Trophoblast cell (in vitro differentiated cells and primary cell): Measurements from ENCODE around the gene TWIST1.

ENCODE experiments used
- DNase-seq, 2 donors: peaks; one replicate each; pipeline ENCODE4 v3.0.0-alpha.2; 2016
- H2AFZ ChIP-seq: 2 replicates; pipeline ENCODE4 v1.6.1; 2013; ENCODE audit warnings: low read length, moderate library complexity, mild to moderate bottlenecking; ENCODE audit not compliant: insufficient read depth, poor library complexity
- H2AK5ac ChIP-seq: 2 replicates; pipeline ENCODE4 v1.6.1; 2013; ENCODE audit warnings: mild to moderate bottlenecking, low read length
- H2BK120ac ChIP-seq: 2 replicates; pipeline ENCODE4 v1.6.1; 2013; ENCODE audit warnings: low read length, mild to moderate bottlenecking, moderate library complexity; ENCODE audit not compliant: insufficient read depth, poor library complexity
- H2BK12ac ChIP-seq: 2 replicates; pipeline ENCODE4 v1.6.1; 2013; ENCODE audit warnings: mild to moderate bottlenecking, low read length, moderate library complexity
- H2BK5ac ChIP-seq: 2 replicates; pipeline ENCODE4 v1.6.1; 2013; ENCODE audit warnings: low read length, low read depth, moderate library complexity, mild to moderate bottlenecking; ENCODE audit not compliant: poor library complexity
- H3K14ac ChIP-seq: 2 replicates; pipeline ENCODE4 v1.6.1; 2013; ENCODE audit warnings: mild to moderate bottlenecking, low read length
- H3K18ac ChIP-seq: 2 replicates; pipeline ENCODE4 v1.6.1; 2013; ENCODE audit warnings: mild to moderate bottlenecking, low read length
- H3K23ac ChIP-seq: 2 replicates; pipeline ENCODE4 v1.6.1; 2013; ENCODE audit warnings: low read length
- H3K27ac ChIP-seq: 2 replicates; pipeline ENCODE4 v1.5.1; 2013; ENCODE audit warnings: low read depth, mild to moderate bottlenecking, inconsistent platforms, low read length, moderate library complexity
- H3K27me3 ChIP-seq: 2 replicates; pipeline ENCODE4 v1.6.1; 2013; ENCODE audit warnings: inconsistent platforms, mild to moderate bottlenecking, low read length, moderate library complexity; ENCODE audit not compliant: insufficient read depth
- H3K36me3 ChIP-seq, 2 experiments: 1 replicate in 1 of 2; 2 replicates in 1 of 2; pipeline ENCODE4 v1.6.1; 2013; ENCODE audit warnings: low read length in 2 of 2, mild to moderate bottlenecking in 2 of 2, moderate library complexity in 1 of 2; ENCODE audit not compliant: insufficient read depth in 2 of 2, control insufficient read depth in 1 of 2
- H3K4ac ChIP-seq: 2 replicates; pipeline ENCODE4 v1.6.1; 2013; ENCODE audit warnings: low read depth, mild to moderate bottlenecking, low read length, moderate library complexity
- H3K4me1 ChIP-seq, 2 experiments: 1 replicate in 1 of 2; 2 replicates in 1 of 2; pipeline ENCODE4 v1.6.1; 2013; ENCODE audit warnings: low read length in 2 of 2, mild to moderate bottlenecking in 2 of 2, moderate library complexity in 1 of 2; ENCODE audit not compliant: insufficient read depth in 2 of 2, control insufficient read depth in 1 of 2
- H3K4me2 ChIP-seq: 2 replicates; pipeline ENCODE4 v1.6.1; 2013; ENCODE audit warnings: inconsistent platforms, mild to moderate bottlenecking, low read length, moderate library complexity
- H3K4me3 ChIP-seq: 2 replicates; pipeline ENCODE4 v1.5.1; 2013; ENCODE audit warnings: mild to moderate bottlenecking, low read depth, low read length, inconsistent platforms
- H3K79me1 ChIP-seq: one replicate; pipeline ENCODE4 v1.6.1; 2013; ENCODE audit warnings: low read length
- H3K79me2 ChIP-seq: 2 replicates; pipeline ENCODE4 v1.6.1; 2013; ENCODE audit warnings: low read length, mild to moderate bottlenecking; ENCODE audit not compliant: control insufficient read depth, insufficient read depth, poor library complexity
- H3K9ac ChIP-seq: 2 replicates; pipeline ENCODE4 v1.6.1; 2013; ENCODE audit warnings: mild to moderate bottlenecking, low read length
- H3K9me3 ChIP-seq: 2 replicates; pipeline ENCODE4 v1.6.1; 2013; ENCODE audit warnings: low read depth, mild to moderate bottlenecking, control low read depth, inconsistent platforms, low read length; ENCODE audit not compliant: insufficient read depth
- H4K12ac ChIP-seq: 2 replicates; pipeline ENCODE4 v1.6.1; 2013; ENCODE audit warnings: low read depth, mild to moderate bottlenecking, low read length, moderate library complexity
- H4K8ac ChIP-seq: 2 replicates; pipeline ENCODE4 v1.6.1; 2013; ENCODE audit warnings: low read depth, mild to moderate bottlenecking, low read length, moderate library complexity
- H4K91ac ChIP-seq: one replicate; pipeline ENCODE4 v1.6.1; 2013; ENCODE audit warnings: low read depth, mild to moderate bottlenecking, low read length, moderate library complexity
- WGBS: extraction: QIAGEN DNeasy Blood & Tissue Kit; methylation state at CpG from one replicate; pipeline ENCODE4 v1.1.7; 2013; ENCODE audit warnings: missing lambda C conversion rate; ENCODE audit not compliant: insufficient read length, insufficient coverage; ENCODE audit errors: extremely low coverage; 5-methylcytosine and 5-hydroxymethylcytosine counted together

The TWIST1 gene

GRCh38 chr7:19099924-19100323 is 17.5 kb downstream of the TWIST1 start:
- no peak overlapping the region for H4K12ac ChIP-seq
- no peak overlapping the region for H2BK12ac ChIP-seq
- no peak overlapping the region for H3K27ac ChIP-seq
- no peak overlapping the region for H2AFZ ChIP-seq
- no peak overlapping the region for H2BK120ac ChIP-seq
- no peak overlapping the region for H4K91ac ChIP-seq
- no peaks in the 10 kb centered on the region for H3K9me3 ChIP-seq
- H3K18ac ChIP-seq = no peak overlapping the region
- H3K4me3 ChIP-seq = no peak overlapping the region
- no peak overlapping the region for H3K14ac ChIP-seq
- no peak overlapping the region for H3K4me2 ChIP-seq
- no peak overlapping the region for H3K9ac ChIP-seq
- peaks cover 0 to 3% of the 10 kb centered on the region in 2 experiments for H3K4me1 ChIP-seq
- DNase-seq = no peak
- no CpG with 5 or more reads among the region's 2 CpGs for WGBS
- H3K4ac ChIP-seq = no peak overlapping the region
- H3K79me2 ChIP-seq = no peaks in the 10 kb centered on the region
- no peak overlapping the region for H2AK5ac ChIP-seq
- no peak overlapping the region for H4K8ac ChIP-seq
- H3K36me3 ChIP-seq = no peaks in the 10 kb centered on the region
- H3K23ac ChIP-seq = no peak overlapping the region
- no peaks in the 10 kb centered on the region for H3K79me1 ChIP-seq
- no peaks in the 10 kb centered on the region for H3K27me3 ChIP-seq
- no peak overlapping the region for H2BK5ac ChIP-seq

DNA sequence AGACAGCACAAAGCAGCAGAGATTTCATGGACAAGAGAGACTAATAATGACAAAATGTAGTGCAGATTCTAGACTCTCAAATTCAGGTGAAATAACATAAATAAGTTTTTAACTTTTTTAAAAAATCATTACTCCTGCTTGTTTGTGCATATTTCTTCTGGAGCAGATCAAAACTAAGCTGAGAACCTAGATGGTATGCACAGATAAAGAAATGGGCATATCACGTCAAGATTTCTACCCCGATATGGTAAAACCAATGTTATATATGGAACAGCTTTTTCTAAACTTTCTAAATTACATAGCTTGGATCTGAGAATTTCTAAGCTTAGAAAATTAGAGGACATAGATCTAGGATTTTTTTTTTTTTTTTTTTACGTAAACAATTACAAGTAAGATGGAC is 18.2 kb downstream of the TWIST1 start:
- WGBS = no CpG with 5 or more reads among the region's 3 CpGs
- Histone ChIP-seq H3K23ac (no peak overlapping the region), H4K8ac (no peak overlapping the region), H2AK5ac (no peak overlapping the region), H3K4me3 (no peak overlapping the region), H3K9ac (no peak overlapping the region), H3K79me2 (no peaks in the 10 kb centered on the region), H3K79me1 (no peaks in the 10 kb centered on the region), H3K4me2 (no peak overlapping the region), H3K18ac (no peak overlapping the region), H2BK12ac (no peak overlapping the region), H4K12ac (no peak overlapping the region), H3K27ac (no peak overlapping the region), H2BK120ac (no peak overlapping the region), H3K27me3 (no peaks in the 10 kb centered on the region), H3K4ac (no peak overlapping the region), H2BK5ac (no peak overlapping the region), H3K36me3 (no peaks in the 10 kb centered on the region), H3K14ac (no peak overlapping the region), H4K91ac (no peak overlapping the region), H2AFZ (no peak overlapping the region), H3K4me1 (peaks cover 0 to 3% of the 10 kb centered on the region in 2 experiments), H3K9me3 (no peaks in the 10 kb centered on the region)
- peak in 1 of 2 donors; percentile 28 for DNase-seq

DNA sequence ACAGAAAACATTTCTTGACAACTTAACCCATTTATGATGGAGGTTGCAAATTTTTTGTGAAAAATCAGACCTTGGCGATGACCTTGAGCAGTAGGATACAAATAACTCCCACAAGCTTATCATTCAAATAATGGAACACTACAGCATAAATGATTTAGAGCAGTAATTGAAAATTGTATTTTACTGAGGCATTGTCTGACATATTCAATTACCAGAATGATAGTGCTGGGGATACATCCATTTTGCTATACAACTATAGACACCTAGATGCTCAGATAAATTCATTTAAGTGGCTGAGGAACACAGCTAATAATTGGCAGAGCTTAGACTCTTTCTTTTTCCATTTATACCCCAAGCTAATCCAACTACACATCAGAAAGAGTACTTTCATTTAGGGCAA is 18.9 kb downstream of the TWIST1 start:
- H3K79me2 ChIP-seq = no peaks in the 10 kb centered on the region
- H2AFZ ChIP-seq = no peak overlapping the region
- H4K91ac ChIP-seq = no peak overlapping the region
- no peak overlapping the region for H3K4me2 ChIP-seq
- H3K14ac ChIP-seq = no peak overlapping the region
- H3K23ac ChIP-seq = no peak overlapping the region
- no peaks in the 10 kb centered on the region for H3K9me3 ChIP-seq
- no peak overlapping the region for H2AK5ac ChIP-seq
- no peak overlapping the region for H2BK120ac ChIP-seq
- H3K4ac ChIP-seq = no peak overlapping the region
- H3K4me3 ChIP-seq = no peak overlapping the region
- H4K12ac ChIP-seq = no peak overlapping the region
- no peak overlapping the region for H2BK12ac ChIP-seq
- H3K4me1 ChIP-seq = peaks cover 0 to 3% of the 10 kb centered on the region in 2 experiments
- no peaks in the 10 kb centered on the region for H3K36me3 ChIP-seq
- no peaks in the 10 kb centered on the region for H3K27me3 ChIP-seq
- DNase-seq = no peak
- H3K18ac ChIP-seq = no peak overlapping the region
- no peak overlapping the region for H3K9ac ChIP-seq
- H4K8ac ChIP-seq = no peak overlapping the region
- WGBS = no CpG with 5 or more reads among the region's 1 CpG
- H3K79me1 ChIP-seq = no peaks in the 10 kb centered on the region
- H2BK5ac ChIP-seq = no peak overlapping the region
- H3K27ac ChIP-seq = no peak overlapping the region

GRCh38 chr7:19097165-19098055 is 20.0 kb downstream of the TWIST1 start:
- H4K91ac ChIP-seq = no peak overlapping the region
- no peak overlapping the region for H3K23ac ChIP-seq
- peaks cover 0 to 3% of the 10 kb centered on the region in 2 experiments for H3K4me1 ChIP-seq
- no CpG with 5 or more reads among the region's 9 CpGs for WGBS
- H2BK5ac ChIP-seq = no peak overlapping the region
- no peak overlapping the region for H3K9ac ChIP-seq
- H2AFZ ChIP-seq = no peak overlapping the region
- H3K14ac ChIP-seq = no peak overlapping the region
- no peaks in the 10 kb centered on the region for H3K36me3 ChIP-seq
- H3K4me2 ChIP-seq = no peak overlapping the region
- no peak overlapping the region for H2AK5ac ChIP-seq
- H2BK12ac ChIP-seq = no peak overlapping the region
- no peak for DNase-seq
- no peak overlapping the region for H4K12ac ChIP-seq
- H3K9me3 ChIP-seq = no peaks in the 10 kb centered on the region
- no peak overlapping the region for H2BK120ac ChIP-seq
- no peak overlapping the region for H3K4me3 ChIP-seq
- H3K27me3 ChIP-seq = no peaks in the 10 kb centered on the region
- H3K79me2 ChIP-seq = no peaks in the 10 kb centered on the region
- H4K8ac ChIP-seq = no peak overlapping the region
- no peaks in the 10 kb centered on the region for H3K79me1 ChIP-seq
- H3K18ac ChIP-seq = no peak overlapping the region
- no peak overlapping the region for H3K27ac ChIP-seq
- H3K4ac ChIP-seq = no peak overlapping the region
